Hepatocyte (in vitro differentiated cells): ENCODE data around the gene OCA2. TPM values are rescaled to one million over a fixed set of nuclear protein-coding genes. Genes with fewer than 3 reads are reported as not detected.

ENCODE experiments used
- DNase-seq: peaks from one replicate; pipeline ENCODE4 v3.0.0-alpha.2; 2016; ENCODE audit warnings: low spot score
- H2AFZ ChIP-seq: fragments of 200-600 bp; sonication (generic); 2 replicates; pipeline ENCODE4 v1.6.0; 2016; ENCODE audit warnings: antibody characterized with exemption, mild to moderate bottlenecking
- H3K27ac ChIP-seq: fragments of 200-600 bp; sonication (generic); 2 replicates; pipeline ENCODE4 v1.5.1; 2016; ENCODE audit warnings: mild to moderate bottlenecking
- H3K27me3 ChIP-seq: fragments of 200-600 bp; sonication (generic); 2 replicates; pipeline ENCODE4 v1.6.1; 2016
- H3K36me3 ChIP-seq: fragments of 200-600 bp; sonication (generic); replicated peaks from 2 replicates; pipeline ENCODE4 v1.5.1; 2016; ENCODE audit warnings: low read depth; ENCODE audit not compliant: insufficient read depth
- H3K4me1 ChIP-seq: fragments of 200-600 bp; sonication (generic); 2 replicates; pipeline ENCODE4 v1.5.1; 2016; ENCODE audit warnings: mild to moderate bottlenecking, moderate library complexity; ENCODE audit not compliant: insufficient read depth
- H3K4me2 ChIP-seq: fragments of 200-600 bp; sonication (generic); 2 replicates; pipeline ENCODE4 v1.6.0; 2016
- H3K4me3 ChIP-seq: fragments of 200-600 bp; sonication (generic); 2 replicates; pipeline ENCODE4 v1.5.1; 2016; ENCODE audit warnings: mild to moderate bottlenecking
- H3K79me2 ChIP-seq: fragments of 200-600 bp; sonication (generic); 2 replicates; pipeline ENCODE4 v1.6.0; 2017; ENCODE audit warnings: mild to moderate bottlenecking
- H3K9me2 ChIP-seq: fragments of 200-600 bp; sonication (generic); replicated peaks from 2 replicates; pipeline ENCODE4 v1.6.0; 2017; ENCODE audit warnings: mild to moderate bottlenecking; ENCODE audit not compliant: insufficient read depth
- H3K9me3 ChIP-seq: fragments of 200-600 bp; sonication (generic); 2 replicates; pipeline ENCODE4 v1.5.1; 2016; ENCODE audit warnings: low read depth, mild to moderate bottlenecking
- H4K20me1 ChIP-seq: fragments of 200-600 bp; sonication (generic); 2 replicates; pipeline ENCODE4 v1.6.0; 2016; ENCODE audit warnings: mild to moderate bottlenecking; ENCODE audit not compliant: insufficient read depth, poor library complexity, severe bottlenecking
- CTCF ChIP-seq: fragments of 200-600 bp; sonication (generic); IDR thresholded peaks from 2 replicates; pipeline ENCODE4 v1.5.1; 2016; ENCODE audit warnings: antibody characterized with exemption, mild to moderate bottlenecking; ENCODE audit not compliant: poor library complexity
- EZH2 ChIP-seq: fragments of 200-600 bp; sonication (generic); IDR thresholded peaks from 2 replicates; pipeline ENCODE4 v1.6.1; 2016; ENCODE audit warnings: antibody characterized with exemption, mild to moderate bottlenecking, borderline replicate concordance
- EZH2phosphoT487 ChIP-seq: fragments of 200-600 bp; sonication (generic); IDR thresholded peaks from one replicate; pipeline ENCODE4 v1.6.1; 2018; ENCODE audit warnings: antibody characterized with exemption, mild to moderate bottlenecking, low read depth, moderate library complexity; ENCODE audit not compliant: unreplicated experiment, severe bottlenecking
- WGBS: methylation state at CpG from one replicate; pipeline ENCODE4 v1.1.6; 2016; ENCODE audit warnings: low lambda C conversion rate; ENCODE audit errors: missing lambda C conversion rate; 5-methylcytosine and 5-hydroxymethylcytosine counted together
- polyA plus RNA-seq: library from polyadenylated mRNA; unstranded; fragments of >200 nt; fragmentation: Nextera tagmentation; extraction: Ambion mirVana; gene quantifications from 2 replicates; pipeline ENCODE4 v1.2.1, GENCODE V29; 2016
- total RNA-seq: library from RNA; depleted of rRNA; stranded (reverse); fragments of >200 nt; gene quantifications from 2 replicates; pipeline ENCODE4 v1.2.3, GENCODE V29; 2014

OCA2 gene
- total and polyA plus RNA-seq, 2 experiments from 2014 or later = 25.1 to 27.7 TPM

DNA sequence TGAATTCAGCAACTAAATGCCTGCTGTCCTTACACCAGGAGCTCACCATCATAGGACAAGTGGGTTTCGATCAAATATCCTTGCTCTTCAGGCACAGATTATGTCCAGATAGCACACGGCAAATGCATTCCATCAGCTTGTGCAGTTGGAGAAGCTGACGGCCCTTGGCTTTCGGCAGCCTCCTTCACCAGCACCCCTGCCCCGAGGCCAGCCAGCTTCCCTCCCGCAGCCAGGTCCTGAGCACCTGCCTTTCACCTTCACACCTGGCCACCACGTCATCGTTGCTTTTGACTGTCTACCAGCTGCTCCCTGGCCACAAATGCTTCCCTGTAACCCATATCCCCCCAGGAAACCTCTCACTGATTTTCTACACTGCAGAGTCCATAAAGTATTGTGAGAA, 355.5 kb downstream of the OCA2 start:
- TF ChIP-seq CTCF = no peak
- no peak for TF ChIP-seq EZH2phosphoT487
- no peak for TF ChIP-seq EZH2
- Histone ChIP-seq H3K79me2 (no peaks in the 10 kb centered on the region), H3K9me2 (no peaks in the 10 kb centered on the region), H3K4me2 (no peak overlapping the region), H2AFZ (no peak overlapping the region), H3K9me3 (no peaks in the 10 kb centered on the region), H4K20me1 (no peaks in the 10 kb centered on the region), H3K4me3 (no peak overlapping the region), H3K27ac (no peak overlapping the region), H3K4me1 (peaks cover 7% of the 10 kb centered on the region), H3K36me3 (no peaks in the 10 kb centered on the region), H3K27me3 (no peaks in the 10 kb centered on the region)
- 95% methylated on average over 8 of the region's 8 CpGs for WGBS
- no peak for DNase-seq

- 93% methylated on average over 16 of the region's 16 CpGs for WGBS
- H4K20me1 ChIP-seq = no peaks in the 10 kb centered on the region
- peaks cover 7% of the 10 kb centered on the region for H3K4me1 ChIP-seq
- no peak for DNase-seq
- H3K36me3 ChIP-seq = no peaks in the 10 kb centered on the region
- H2AFZ ChIP-seq = no peak overlapping the region
- no peaks in the 10 kb centered on the region for H3K9me2 ChIP-seq
- no peaks in the 10 kb centered on the region for H3K27me3 ChIP-seq
- H3K27ac ChIP-seq = no peak overlapping the region
- H3K9me3 ChIP-seq = no peaks in the 10 kb centered on the region
- H3K4me3 ChIP-seq = no peak overlapping the region
- no peaks in the 10 kb centered on the region for H3K79me2 ChIP-seq
- no peak for TF ChIP-seq CTCF
- H3K4me2 ChIP-seq = no peak overlapping the region
Observed at GRCh38 chr15:27742751-27743477, 356.2 kb downstream of the OCA2 start.

DNA sequence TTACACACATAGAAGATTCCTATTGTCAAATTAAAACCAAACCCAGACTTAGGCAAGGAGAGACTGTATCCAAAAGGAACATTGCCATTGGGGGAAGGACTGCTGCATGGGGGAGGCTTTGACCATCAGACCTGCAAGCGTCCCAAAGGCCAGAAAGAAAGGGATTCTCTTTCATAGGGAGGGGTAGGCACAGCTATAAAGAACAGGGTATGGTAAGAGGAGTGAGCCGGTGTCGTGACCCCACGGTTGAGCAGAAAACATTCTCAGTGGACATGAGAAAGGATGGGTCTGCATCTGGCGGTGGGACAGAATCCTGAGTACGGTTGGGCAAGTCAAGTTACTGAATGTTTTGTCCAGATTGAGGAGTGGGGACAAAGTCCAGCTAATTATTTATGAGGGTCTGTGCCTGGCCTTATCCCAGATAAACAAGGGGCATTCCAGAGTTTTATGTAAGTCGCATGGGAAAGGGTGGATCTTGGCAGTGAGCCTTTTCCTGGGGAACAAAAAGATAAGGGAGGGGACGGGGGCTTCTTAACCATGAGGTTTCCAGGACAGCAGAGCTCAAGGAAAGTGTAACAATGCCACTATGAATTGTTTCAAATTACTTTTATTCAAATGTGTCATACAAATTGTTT, 357.8 kb downstream of the OCA2 start:
- DNase-seq = no peak
- 68% methylated on average over 8 of the region's 8 CpGs for WGBS
- no peaks in the 10 kb centered on the region for H3K9me2 ChIP-seq
- no peak overlapping the region for H3K27ac ChIP-seq
- H3K4me3 ChIP-seq = no peak overlapping the region
- H3K27me3 ChIP-seq = no peaks in the 10 kb centered on the region
- no peak overlapping the region for H2AFZ ChIP-seq
- no peaks in the 10 kb centered on the region for H3K9me3 ChIP-seq
- no peaks in the 10 kb centered on the region for H3K36me3 ChIP-seq
- H4K20me1 ChIP-seq = no peaks in the 10 kb centered on the region
- H3K4me1 ChIP-seq = peaks cover 7% of the 10 kb centered on the region
- no peak overlapping the region for H3K4me2 ChIP-seq
- TF ChIP-seq EZH2 (no peak), EZH2phosphoT487 (no peak), CTCF (no peak)
- H3K79me2 ChIP-seq = no peaks in the 10 kb centered on the region
